Osteocyte (in vitro differentiated cells): ENCODE data around the gene NIP7. TPM values are rescaled to one million over a fixed set of nuclear protein-coding genes. Genes with fewer than 3 reads are reported as not detected.

Experiments used
- DNase-seq: peaks from one replicate; pipeline ENCODE4 v3.0.0; 2021; ENCODE audit warnings: mixed read lengths; ENCODE audit not compliant: unreplicated experiment; ENCODE audit errors: extremely low spot score
- H3K27ac Mint-ChIP-seq: one replicate; pipeline ENCODE4 v1.8.0; 2021; ENCODE audit warnings: mild to moderate bottlenecking, mixed read lengths; ENCODE audit not compliant: unreplicated experiment
- H3K27me3 Mint-ChIP-seq: one replicate; pipeline ENCODE4 v1.8.0; 2021; ENCODE audit warnings: mixed read lengths; ENCODE audit not compliant: unreplicated experiment
- H3K36me3 Mint-ChIP-seq: one replicate; pipeline ENCODE4 v1.8.0; 2021; ENCODE audit warnings: mixed read lengths; ENCODE audit not compliant: unreplicated experiment
- H3K4me1 Mint-ChIP-seq: one replicate; pipeline ENCODE4 v1.8.0; 2021; ENCODE audit warnings: mixed read lengths; ENCODE audit not compliant: unreplicated experiment
- H3K4me3 Mint-ChIP-seq: one replicate; pipeline ENCODE4 v1.8.0; 2021; ENCODE audit warnings: mild to moderate bottlenecking, moderate library complexity, mixed read lengths; ENCODE audit not compliant: unreplicated experiment
- H3K9me3 Mint-ChIP-seq: one replicate; pipeline ENCODE4 v1.8.0; 2021; ENCODE audit warnings: mixed read lengths; ENCODE audit not compliant: unreplicated experiment
- CTCF ChIP-seq: fragments of 200-600 bp; sonication (generic); IDR thresholded peaks from 2 replicates; pipeline ENCODE4 v1.5.0; 2021; ENCODE audit warnings: antibody characterized with exemption, mild to moderate bottlenecking, moderate library complexity
- total RNA-seq: library from RNA; stranded (reverse); gene quantifications from 2 replicates; pipeline ENCODE4 v1.2.1, GENCODE V29; 2021

NIP7 gene
- total RNA-seq, 1 donor from 2014 or later = 21.1 TPM

DNA sequence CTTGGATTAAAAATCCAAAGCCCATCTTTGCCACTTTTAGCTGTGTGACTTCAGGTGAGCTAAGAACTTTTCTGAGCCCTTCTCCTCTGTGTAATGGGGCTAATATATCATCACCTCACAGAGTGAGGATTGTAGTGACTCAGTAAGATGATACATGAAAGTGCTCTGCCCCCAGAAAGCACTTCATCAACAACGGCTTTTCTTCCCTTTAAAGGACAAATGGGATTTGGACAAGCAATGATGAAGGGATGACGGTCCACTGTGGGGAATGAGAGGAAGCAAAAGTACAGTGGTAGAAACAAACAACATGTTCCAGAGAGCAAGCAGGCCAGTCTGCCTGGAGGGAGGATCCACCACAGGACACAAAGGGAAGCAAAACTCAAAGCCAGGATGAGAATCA lies 26.3 kb downstream of the NIP7 start:
- Mint-ChIP-seq H3K9me3 (no peaks in the 10 kb centered on the region), H3K4me3 (no peak overlapping the region), H3K27ac (no peak overlapping the region), H3K27me3 (no peaks in the 10 kb centered on the region), H3K36me3 (peaks cover 47% of the 10 kb centered on the region), H3K4me1 (no peaks in the 10 kb centered on the region)
- no peak for DNase-seq
- no peak for TF ChIP-seq CTCF

DNA sequence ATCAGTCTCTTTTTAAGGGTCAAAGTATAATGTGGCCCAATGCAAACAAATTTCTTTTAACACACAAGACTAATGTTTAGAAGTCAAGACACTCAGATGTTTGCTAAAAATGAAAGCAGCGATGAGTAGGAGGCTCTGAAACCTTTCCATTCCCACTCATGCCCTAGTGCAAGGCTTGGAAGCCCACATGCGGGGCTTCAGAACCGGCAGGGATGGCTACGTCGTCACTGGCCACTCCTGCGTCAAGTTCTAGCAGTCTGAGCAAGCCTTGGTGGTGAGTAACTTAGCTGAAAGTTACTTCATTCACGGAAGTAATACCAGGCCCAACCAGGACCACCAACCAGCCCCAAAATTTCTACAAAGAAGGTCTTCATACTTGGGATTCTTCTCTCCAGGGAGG lies 26.9 kb downstream of the NIP7 start:
- H3K27ac Mint-ChIP-seq = no peak overlapping the region
- H3K36me3 Mint-ChIP-seq = peaks cover 49% of the 10 kb centered on the region
- no peaks in the 10 kb centered on the region for H3K4me1 Mint-ChIP-seq
- no peak overlapping the region for H3K4me3 Mint-ChIP-seq
- H3K27me3 Mint-ChIP-seq = no peaks in the 10 kb centered on the region
- TF ChIP-seq CTCF = no peak
- no peak for DNase-seq
- H3K9me3 Mint-ChIP-seq = no peaks in the 10 kb centered on the region

DNA sequence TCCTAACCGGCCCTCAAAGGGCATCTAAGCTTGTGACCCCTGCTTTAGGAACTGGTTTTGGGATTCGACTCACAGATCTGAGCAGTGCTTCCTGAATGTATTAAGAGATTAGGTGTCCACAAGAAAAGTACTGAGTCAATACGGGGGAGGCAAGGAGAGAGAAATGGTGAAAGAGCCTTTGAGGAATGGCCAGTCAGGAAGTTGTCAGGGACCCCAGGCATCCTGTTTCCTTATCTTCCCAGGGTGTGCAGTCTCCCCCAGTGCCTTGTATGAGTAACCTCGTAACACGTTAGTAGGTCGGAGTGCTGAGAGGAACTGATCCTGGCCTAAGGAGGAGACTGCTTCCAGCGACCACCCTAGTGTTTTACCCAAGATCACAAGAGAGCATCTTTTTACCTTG lies 28.4 kb downstream of the NIP7 start:
- H3K27ac Mint-ChIP-seq = no peak overlapping the region
- H3K4me1 Mint-ChIP-seq = no peaks in the 10 kb centered on the region
- no peak overlapping the region for H3K4me3 Mint-ChIP-seq
- H3K27me3 Mint-ChIP-seq = no peaks in the 10 kb centered on the region
- DNase-seq = no peak
- H3K36me3 Mint-ChIP-seq = peaks cover 52% of the 10 kb centered on the region
- no peak for TF ChIP-seq CTCF
- no peaks in the 10 kb centered on the region for H3K9me3 Mint-ChIP-seq

DNA sequence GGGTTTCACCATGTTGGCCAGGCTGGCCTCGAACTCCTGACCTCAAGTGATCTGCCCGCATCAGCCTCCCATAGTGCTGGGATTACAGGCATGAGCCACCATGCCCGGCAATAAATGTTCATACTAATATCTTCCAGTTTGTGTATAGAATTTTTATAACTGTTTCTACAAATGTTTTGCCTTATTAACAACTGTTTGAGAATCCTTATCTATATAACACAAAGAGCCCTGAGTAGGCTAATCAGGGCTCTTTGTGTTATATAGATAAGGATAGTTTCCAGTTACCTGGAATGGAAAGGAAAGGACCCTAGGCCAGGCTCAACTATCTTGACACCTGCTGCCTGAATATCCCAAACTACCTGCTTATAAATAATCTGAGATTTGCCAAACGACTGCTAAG lies 29.3 kb downstream of the NIP7 start:
- no peak for TF ChIP-seq CTCF
- Mint-ChIP-seq H3K9me3 (no peaks in the 10 kb centered on the region), H3K36me3 (peaks cover 48% of the 10 kb centered on the region)

DNA sequence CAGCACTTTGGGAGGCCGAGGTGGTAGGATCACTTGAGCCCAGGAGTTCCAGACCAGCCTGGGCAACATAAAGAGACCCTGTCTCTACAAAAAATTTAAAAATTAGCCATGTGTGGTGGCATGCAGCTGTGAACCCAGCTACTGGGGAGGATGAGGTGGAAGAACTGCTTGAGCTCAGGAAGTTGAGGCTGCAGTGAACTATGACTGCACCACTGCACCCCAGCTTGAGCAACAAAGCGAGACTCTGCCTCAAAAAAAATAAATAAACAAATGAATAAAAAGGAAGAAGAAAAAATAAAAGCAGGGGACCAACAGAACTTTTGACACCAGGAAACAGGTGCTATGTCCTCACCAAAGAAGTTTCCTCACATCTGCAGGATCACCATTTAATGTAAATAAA lies 32.0 kb downstream of the NIP7 start:
- Mint-ChIP-seq H3K36me3 (peaks cover 41% of the 10 kb centered on the region), H3K27ac (no peak overlapping the region)
- no peak for TF ChIP-seq CTCF

More for the DNA sequence above, 29.3 kb downstream of the NIP7 start:
- H3K4me3 Mint-ChIP-seq = no peak overlapping the region
- H3K27me3 Mint-ChIP-seq = no peaks in the 10 kb centered on the region
- no peak overlapping the region for H3K27ac Mint-ChIP-seq
- no peak for DNase-seq
- H3K4me1 Mint-ChIP-seq = no peaks in the 10 kb centered on the region

More for the DNA sequence above, 32.0 kb downstream of the NIP7 start:
- H3K27me3 Mint-ChIP-seq = no peaks in the 10 kb centered on the region
- H3K9me3 Mint-ChIP-seq = no peaks in the 10 kb centered on the region
- DNase-seq = no peak
- H3K4me3 Mint-ChIP-seq = no peak overlapping the region
- H3K4me1 Mint-ChIP-seq = no peaks in the 10 kb centered on the region
